Measurements from ENCODE around the gene TBX2.

The TBX2 gene

GRCh38 chr17:61388561-61389356, 10.9 kb upstream of the TBX2 start:
- CTCF ChIA-PET: no interaction called here
- no peak for DNase-seq
- Mint-ChIP-seq H3K9me3 (no peaks in the 10 kb centered on the region), H3K4me3 (no peak overlapping the region), H3K36me3 (no peaks in the 10 kb centered on the region), H3K27ac (peak overlapping the region; percentile 45), H3K27me3 (peaks cover 48% of the 10 kb centered on the region), H3K4me1 (no peaks in the 10 kb centered on the region)

- Mint-ChIP-seq H3K4me1 (no peaks in the 10 kb centered on the region), H3K9me3 (no peaks in the 10 kb centered on the region), H3K27me3 (peaks cover 59% of the 10 kb centered on the region), H3K27ac (no peak overlapping the region), H3K36me3 (no peaks in the 10 kb centered on the region), H3K4me3 (no peak overlapping the region)
- peak; percentile 58 for DNase-seq
- CTCF ChIA-PET: interaction anchor here (0.7 to 3.4 kb wide), 9 partner anchors 18 to 674 kb away, joined by 3 to 17 read pairs (median 3); no protein-coding TSS in a partner anchor
These were observed 9.8 kb upstream of the TBX2 start for GRCh38 chr17:61389670-61390478.

GRCh38 chr17:61390479-61390791, 9.2 kb upstream of the TBX2 start:
- Mint-ChIP-seq H3K27ac (no peak overlapping the region), H3K27me3 (peaks cover 64% of the 10 kb centered on the region), H3K4me3 (no peak overlapping the region), H3K36me3 (no peaks in the 10 kb centered on the region), H3K9me3 (no peaks in the 10 kb centered on the region), H3K4me1 (no peaks in the 10 kb centered on the region)
- no peak for DNase-seq
- CTCF ChIA-PET: interaction anchor here (1.0 to 3.4 kb wide), 8 partner anchors 18 to 675 kb away, joined by 3 to 17 read pairs (median 4); no protein-coding TSS in a partner anchor

GRCh38 chr17:61391595-61392291, 7.9 kb upstream of the TBX2 start:
- Mint-ChIP-seq H3K36me3 (no peaks in the 10 kb centered on the region), H3K9me3 (no peaks in the 10 kb centered on the region), H3K27me3 (peaks cover 74% of the 10 kb centered on the region), H3K4me3 (no peak overlapping the region), H3K4me1 (no peaks in the 10 kb centered on the region), H3K27ac (no peak overlapping the region)
- CTCF ChIA-PET: interaction anchor here (0.5 to 3.4 kb wide), 6 partner anchors 17 to 672 kb away, joined by 3 to 17 read pairs (median 3); no protein-coding TSS in a partner anchor
- DNase-seq: no peak

GRCh38 chr17:61392679-61393078, 7.0 kb upstream of the TBX2 start:
- Mint-ChIP-seq H3K4me1 (no peaks in the 10 kb centered on the region), H3K9me3 (no peaks in the 10 kb centered on the region), H3K4me3 (no peak overlapping the region), H3K27me3 (peaks cover 78% of the 10 kb centered on the region), H3K27ac (no peak overlapping the region), H3K36me3 (no peaks in the 10 kb centered on the region)
- no peak for DNase-seq
- CTCF ChIA-PET: interaction anchor here (1.2 to 3.4 kb wide), 2 partner anchors 421 to 673 kb away, joined by 3 to 17 read pairs; no protein-coding TSS in a partner anchor

- DNase-seq: no peak
- H3K4me3 Mint-ChIP-seq: no peak overlapping the region
- peaks cover 7% of the 10 kb centered on the region for H3K4me1 Mint-ChIP-seq
- H3K9me3 Mint-ChIP-seq: no peaks in the 10 kb centered on the region
- CTCF ChIA-PET: interaction anchor here (1.0 to 2.1 kb wide), 3 partner anchors 17 to 422 kb away, joined by 3 to 7 read pairs (median 3); no protein-coding TSS in a partner anchor
- peaks cover 2% of the 10 kb centered on the region for H3K36me3 Mint-ChIP-seq
- H3K27me3 Mint-ChIP-seq: peaks cover 87% of the 10 kb centered on the region
- no peak overlapping the region for H3K27ac Mint-ChIP-seq
These were observed 6.1 kb upstream of the TBX2 start for GRCh38 chr17:61393550-61393903.

GRCh38 chr17:61393904-61394629, 5.6 kb upstream of the TBX2 start:
- Mint-ChIP-seq H3K9me3 (no peaks in the 10 kb centered on the region), H3K27me3 (peaks cover 92% of the 10 kb centered on the region), H3K27ac (no peak overlapping the region), H3K4me3 (no peak overlapping the region), H3K4me1 (peaks cover 9% of the 10 kb centered on the region), H3K36me3 (peaks cover 2% of the 10 kb centered on the region)
- DNase-seq: no peak
- CTCF ChIA-PET: interaction anchor here (0.6 to 2.1 kb wide), 4 partner anchors 16 to 422 kb away, joined by 3 to 7 read pairs (median 3); no protein-coding TSS in a partner anchor

GRCh38 chr17:61394630-61395408, 4.8 kb upstream of the TBX2 start:
- no peaks in the 10 kb centered on the region for H3K9me3 Mint-ChIP-seq
- peaks cover 98% of the 10 kb centered on the region for H3K27me3 Mint-ChIP-seq
- CTCF ChIA-PET: interaction anchor here (0.6 to 2.1 kb wide), 3 partner anchors 15 to 423 kb away, joined by 3 to 7 read pairs (median 3); no protein-coding TSS in a partner anchor
- no peak overlapping the region for H3K4me3 Mint-ChIP-seq
- no peak for DNase-seq
- peaks cover 9% of the 10 kb centered on the region for H3K4me1 Mint-ChIP-seq
- H3K36me3 Mint-ChIP-seq: peaks cover 2% of the 10 kb centered on the region
- H3K27ac Mint-ChIP-seq: peak overlapping the region; percentile 71

- Mint-ChIP-seq H3K4me3 (peak overlapping the region; percentile 29), H3K9me3 (no peaks in the 10 kb centered on the region), H3K27ac (peak overlapping the region; percentile 71), H3K27me3 (peaks cover 98% of the 10 kb centered on the region), H3K4me1 (peaks cover 9% of the 10 kb centered on the region), H3K36me3 (peaks cover 2% of the 10 kb centered on the region)
- CTCF ChIA-PET: no interaction called here
- no peak for DNase-seq
These were observed 4.1 kb upstream of the TBX2 start for GRCh38 chr17:61395409-61395982.

- Mint-ChIP-seq H3K4me1 (peaks cover 11% of the 10 kb centered on the region), H3K27ac (peak overlapping the region; percentile 11), H3K4me3 (no peak overlapping the region), H3K36me3 (peaks cover 2% of the 10 kb centered on the region), H3K27me3 (peaks cover 98% of the 10 kb centered on the region), H3K9me3 (no peaks in the 10 kb centered on the region)
- CTCF ChIA-PET: no interaction called here
- no peak for DNase-seq
These were observed 3.6 kb upstream of the TBX2 start for GRCh38 chr17:61395983-61396585.

GRCh38 chr17:61396586-61397085, 3.0 kb upstream of the TBX2 start:
- H3K36me3 Mint-ChIP-seq: peaks cover 2% of the 10 kb centered on the region
- H3K4me1 Mint-ChIP-seq: peaks cover 14% of the 10 kb centered on the region
- CTCF ChIA-PET: no interaction called here
- H3K4me3 Mint-ChIP-seq: no peak overlapping the region
- H3K27ac Mint-ChIP-seq: no peak overlapping the region
- peaks cover 98% of the 10 kb centered on the region for H3K27me3 Mint-ChIP-seq
- H3K9me3 Mint-ChIP-seq: no peaks in the 10 kb centered on the region
- DNase-seq: no peak

- H3K36me3 Mint-ChIP-seq: peaks cover 2% of the 10 kb centered on the region
- DNase-seq: no peak
- peaks cover 98% of the 10 kb centered on the region for H3K27me3 Mint-ChIP-seq
- H3K9me3 Mint-ChIP-seq: no peaks in the 10 kb centered on the region
- H3K4me1 Mint-ChIP-seq: peaks cover 14% of the 10 kb centered on the region
- CTCF ChIA-PET: no interaction called here
- H3K4me3 Mint-ChIP-seq: no peak overlapping the region
- H3K27ac Mint-ChIP-seq: peak overlapping the region; percentile 33
These were observed 2.4 kb upstream of the TBX2 start for GRCh38 chr17:61397086-61397842.
